HG02884 (cell line): ENCODE data around the gene PTPRN2.

Source experiments
- ATAC-seq: cut with Tn5 transposase; IDR thresholded peaks from one replicate; pipeline ENCODE4 v1.9.1; 2021; ENCODE audit warnings: mild to moderate bottlenecking, moderate library complexity; ENCODE audit not compliant: unreplicated experiment

The PTPRN2 gene

GRCh38 chr7:157587805-157588560, 999.6 kb downstream of the PTPRN2 start:
- no peak for ATAC-seq

GRCh38 chr7:157587051-157587804, 1000.4 kb downstream of the PTPRN2 start:
- ATAC-seq: no peak

- no peak for ATAC-seq
Measured at GRCh38 chr7:157586426-157586955, 1001.1 kb downstream of the PTPRN2 start.

- ATAC-seq: peak; percentile 62
Measured at GRCh38 chr7:157585113-157585861, 1002.3 kb downstream of the PTPRN2 start.

- no peak for ATAC-seq
Measured at GRCh38 chr7:157584420-157584819, 1003.2 kb downstream of the PTPRN2 start.

- no peak for ATAC-seq
Measured at GRCh38 chr7:157581740-157582139, 1005.9 kb downstream of the PTPRN2 start.

GRCh38 chr7:157580324-157580723, 1007.3 kb downstream of the PTPRN2 start:
- no peak for ATAC-seq

GRCh38 chr7:157579425-157579824, 1008.2 kb downstream of the PTPRN2 start:
- ATAC-seq: no peak

- no peak for ATAC-seq
Measured at GRCh38 chr7:157577796-157578339, 1009.8 kb downstream of the PTPRN2 start.

- ATAC-seq: no peak
Measured at GRCh38 chr7:157577061-157577460, 1010.6 kb downstream of the PTPRN2 start.

- peak; percentile 76 for ATAC-seq
Measured at GRCh38 chr7:157576415-157576814, 1011.2 kb downstream of the PTPRN2 start.

GRCh38 chr7:157575777-157576176, 1011.8 kb downstream of the PTPRN2 start:
- no peak for ATAC-seq

GRCh38 chr7:157574914-157575586, 1012.6 kb downstream of the PTPRN2 start:
- ATAC-seq: no peak

- no peak for ATAC-seq
Measured at GRCh38 chr7:157574120-157574825, 1013.4 kb downstream of the PTPRN2 start.

- no peak for ATAC-seq
Measured at GRCh38 chr7:157573244-157573643, 1014.4 kb downstream of the PTPRN2 start.

GRCh38 chr7:157572622-157573021, 1015.0 kb downstream of the PTPRN2 start:
- ATAC-seq: no peak

- peak; percentile 44 for ATAC-seq
Measured at GRCh38 chr7:157570531-157571200, 1017.0 kb downstream of the PTPRN2 start.

GRCh38 chr7:157569967-157570366, 1017.7 kb downstream of the PTPRN2 start:
- no peak for ATAC-seq
